Kidney glomerular epithelial cell (primary cell): ENCODE data around the gene CHCHD6.
A peak's percentile ranks its signal among the peaks of the same experiment; 100 is the strongest.
"Not testable (repeated sequence)": the region's sequence is repeated elsewhere in the genome, so short reads cannot be mapped to it uniquely, and the experiment has no call there.

Experiments used
- DNase-seq: peaks from one replicate; lab custom pipeline; 2025; lab: John Stamatoyannopoulos, UW

Gene CHCHD6

DNA sequence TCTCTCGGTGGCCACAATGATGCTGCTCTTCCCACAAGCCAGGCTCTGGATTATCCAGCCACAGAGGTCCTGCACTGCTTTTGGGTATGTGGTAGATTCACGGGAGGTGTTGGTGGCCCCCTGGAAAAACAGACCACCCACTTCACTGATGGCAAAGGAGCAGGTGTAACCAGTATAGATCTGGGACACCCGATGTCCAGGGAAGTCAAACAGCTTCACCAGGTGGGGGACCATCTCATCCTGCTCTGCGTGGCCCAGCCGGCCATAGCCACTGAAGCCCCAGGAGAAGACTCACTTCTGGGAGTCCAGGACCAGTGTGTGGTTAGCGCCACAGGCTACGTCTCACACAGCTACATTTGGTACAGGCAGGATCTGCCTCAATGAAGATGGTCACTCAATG, 62.6 kb downstream of the CHCHD6 start:
- DNase-seq: no peak

DNA sequence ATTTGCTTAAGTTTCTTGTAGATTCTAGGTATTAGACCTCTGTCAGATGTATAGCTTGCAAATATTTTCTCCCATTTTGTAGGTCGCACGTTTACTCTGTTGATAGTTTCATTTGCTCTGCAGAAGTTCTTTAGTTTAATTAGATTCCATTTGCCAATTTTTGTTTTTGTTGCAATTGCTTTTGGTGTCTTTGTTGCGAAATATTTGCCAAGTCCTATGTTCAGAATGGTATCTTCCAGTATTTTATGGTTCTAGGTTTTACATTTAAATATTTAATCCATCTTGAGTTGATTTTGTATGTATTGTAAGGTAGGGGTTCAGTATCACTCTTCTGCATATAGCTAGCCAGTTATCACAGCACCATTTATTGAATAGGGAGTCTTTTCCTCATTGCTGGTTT, 64.9 kb downstream of the CHCHD6 start:
- DNase-seq: no peak

DNA sequence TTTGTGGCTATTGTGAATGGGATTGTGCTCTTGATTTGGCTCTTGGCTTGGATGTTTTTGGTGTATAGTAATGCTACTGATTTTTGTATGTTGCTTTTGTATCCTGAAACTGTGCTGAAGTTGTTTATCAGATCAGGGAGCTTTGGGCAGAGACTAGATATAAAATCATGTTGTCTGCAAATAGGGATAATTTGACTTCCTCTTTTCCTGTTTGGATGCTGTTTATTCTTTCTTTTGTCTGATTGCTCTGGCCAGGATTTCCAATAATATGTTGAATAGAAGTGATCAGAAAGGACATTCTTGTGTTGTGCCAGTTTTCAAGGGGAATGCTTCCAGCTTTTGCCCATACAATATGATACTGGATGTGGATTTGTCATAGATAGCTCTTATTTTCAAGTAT, 66.1 kb downstream of the CHCHD6 start:
- DNase-seq: no peak

DNA sequence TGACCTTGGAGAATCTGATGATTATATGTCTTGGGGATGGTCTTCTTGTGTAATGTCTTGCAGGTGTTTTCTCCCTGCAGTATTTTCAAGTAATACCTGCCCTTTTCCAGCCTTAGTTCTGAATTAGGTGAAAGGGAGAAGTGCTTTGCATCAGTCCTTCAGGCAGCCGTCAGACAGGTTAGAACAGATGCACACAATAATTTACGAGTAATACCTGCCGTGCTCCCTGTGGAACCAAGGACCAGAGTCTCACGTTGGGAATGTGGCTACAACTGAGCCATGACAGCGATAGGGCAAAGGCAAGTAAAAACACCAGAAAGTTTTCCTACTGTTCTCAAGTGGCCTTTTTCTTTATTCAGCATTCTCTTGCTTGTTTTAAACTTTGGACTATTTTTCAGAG, 69.1 kb downstream of the CHCHD6 start:
- no peak for DNase-seq

DNA sequence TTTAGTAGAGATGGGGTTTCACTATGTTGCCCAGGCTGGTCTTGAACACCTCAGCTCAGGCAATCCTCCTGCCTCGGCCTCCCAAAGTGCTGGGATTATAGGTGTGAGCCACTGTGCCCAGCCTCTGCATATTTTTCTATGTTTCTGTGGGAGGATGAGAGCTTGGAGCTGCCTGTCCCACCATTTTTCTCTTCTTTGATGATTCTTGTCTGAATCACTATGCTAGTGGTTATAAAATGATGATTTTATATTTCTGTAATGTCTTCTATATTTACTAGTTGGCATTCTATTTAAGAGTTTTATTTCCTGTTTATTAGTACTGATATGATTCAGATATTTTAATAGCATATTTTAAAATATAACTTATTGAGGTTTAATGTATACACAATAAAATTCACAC, 69.7 kb downstream of the CHCHD6 start:
- DNase-seq: no peak

DNA sequence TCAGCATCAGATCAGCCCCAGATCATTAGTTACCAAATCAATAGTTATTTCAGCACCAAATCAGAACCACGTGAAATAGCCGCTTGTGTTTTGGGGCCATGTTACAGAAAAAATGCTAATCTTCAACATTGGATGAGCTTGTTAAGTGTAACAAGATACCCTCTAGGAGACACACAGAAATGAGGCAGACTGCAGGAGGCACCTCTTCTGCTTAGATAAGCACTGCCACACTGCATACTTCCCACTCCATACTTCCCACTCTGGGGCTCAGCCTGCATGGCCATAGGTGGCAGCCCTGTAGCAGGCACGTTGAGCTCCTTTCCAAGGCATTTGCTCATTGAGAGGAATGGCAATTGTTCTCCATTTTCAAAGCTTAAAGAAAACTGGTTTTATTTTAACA, 73.3 kb downstream of the CHCHD6 start:
- no peak for DNase-seq

DNA sequence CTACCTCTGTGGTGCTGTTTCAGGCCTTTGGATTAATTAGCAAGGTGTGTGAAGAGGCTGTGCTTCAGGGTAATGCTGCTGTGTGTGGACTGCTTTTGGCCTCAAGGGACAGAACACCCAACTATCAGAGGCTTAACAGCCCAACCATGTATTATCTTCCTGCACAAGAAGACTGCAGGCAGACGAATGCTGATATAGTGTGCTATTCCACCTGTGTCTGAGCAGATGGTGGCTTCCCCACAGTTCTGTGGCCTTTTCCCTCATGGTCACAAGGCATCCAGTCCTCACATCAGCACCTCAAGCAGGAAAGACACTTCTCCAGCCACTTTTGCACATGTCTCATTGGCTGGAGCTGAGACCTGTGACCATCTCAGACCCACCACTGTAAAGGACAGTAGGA, 76.6 kb downstream of the CHCHD6 start:
- DNase-seq: no peak

DNA sequence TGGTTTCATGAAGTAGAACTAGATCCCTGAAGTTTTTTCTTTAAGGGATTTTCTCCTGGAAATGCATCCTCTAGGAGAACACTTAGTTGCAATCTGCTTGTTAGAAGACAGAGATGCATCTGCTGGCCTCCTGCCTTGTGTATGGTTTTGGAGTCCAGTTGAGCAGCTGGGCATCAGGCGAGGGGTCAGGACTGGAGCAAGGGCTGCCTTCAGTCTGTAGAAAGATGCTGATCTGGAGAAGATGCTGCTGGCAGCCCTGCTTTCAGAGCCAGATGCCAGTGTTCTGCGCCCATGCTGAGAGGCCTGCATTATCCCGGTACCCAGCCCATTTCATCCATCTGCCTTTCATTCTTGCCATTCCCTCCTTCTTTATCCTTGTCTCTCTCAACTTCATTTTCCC, 77.4 kb downstream of the CHCHD6 start:
- DNase-seq: no peak

DNA sequence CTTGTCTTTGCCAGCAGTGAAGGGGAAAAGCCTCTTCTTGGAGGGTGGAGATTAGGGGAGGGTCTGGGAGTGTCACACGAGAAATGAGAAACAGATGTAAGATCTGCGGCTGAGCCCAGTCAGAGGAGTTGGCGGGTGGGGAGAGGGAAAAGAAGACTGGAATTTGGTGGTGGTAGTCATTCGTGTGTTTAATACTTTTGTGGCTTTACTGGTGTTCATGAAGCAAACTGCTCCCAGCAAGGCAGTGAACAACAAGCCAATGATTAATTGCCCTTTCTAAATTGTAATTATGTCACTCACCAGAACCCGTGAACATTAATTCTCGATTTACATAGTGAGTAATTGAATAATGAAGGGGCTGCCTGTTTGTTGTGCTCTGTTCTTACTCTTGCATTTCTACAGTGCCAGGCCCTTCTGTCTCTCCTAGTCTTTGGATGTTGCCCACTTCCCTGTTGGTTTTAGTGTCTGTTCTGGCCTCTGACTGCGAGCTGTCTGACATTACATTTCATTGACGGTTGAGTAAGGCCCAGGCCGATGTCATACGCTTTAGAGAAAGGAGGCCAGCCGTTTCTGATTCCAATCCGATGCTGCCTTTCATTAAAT, 78.0 kb downstream of the CHCHD6 start:
- peak; percentile 52 for DNase-seq

DNA sequence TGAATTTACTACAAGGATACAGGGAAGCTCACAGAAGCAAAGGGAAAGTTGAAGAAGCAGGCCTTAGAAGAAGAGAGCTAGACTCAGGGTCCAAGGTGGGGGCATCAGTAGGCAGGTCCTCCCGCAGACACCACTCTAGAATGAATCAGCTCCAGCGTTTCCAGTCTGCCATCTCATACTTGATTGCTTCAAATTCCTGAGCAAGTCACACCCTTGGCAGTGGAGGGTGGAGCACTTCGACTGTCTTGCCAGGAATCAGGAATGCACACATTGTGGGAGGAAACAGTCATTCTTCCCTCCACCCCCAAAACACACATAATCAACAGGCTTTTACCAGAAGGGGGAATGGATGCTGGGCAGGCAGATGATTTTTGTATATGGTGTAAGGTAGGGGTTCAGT, 78.5 kb downstream of the CHCHD6 start:
- peak; percentile 85 for DNase-seq

DNA sequence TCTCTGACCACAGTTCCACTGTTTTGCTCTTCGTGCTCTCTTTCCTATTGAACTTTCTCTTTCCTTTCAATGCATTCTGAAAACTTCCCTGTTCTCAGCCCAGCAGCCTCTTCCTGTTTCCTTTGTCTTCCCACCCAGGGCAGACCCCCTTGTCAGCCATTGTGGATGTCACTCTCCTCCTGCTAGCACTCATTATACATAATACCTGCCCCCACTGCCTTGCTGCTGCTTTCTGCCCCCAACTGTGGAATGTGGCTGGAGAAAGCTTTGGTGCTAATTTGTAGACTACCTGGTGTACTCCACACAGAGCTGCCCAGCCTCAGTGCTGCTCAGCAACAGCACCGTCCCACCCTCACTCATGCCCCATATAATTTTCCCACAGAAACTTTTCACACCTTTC, 80.2 kb downstream of the CHCHD6 start:
- DNase-seq: no peak

DNA sequence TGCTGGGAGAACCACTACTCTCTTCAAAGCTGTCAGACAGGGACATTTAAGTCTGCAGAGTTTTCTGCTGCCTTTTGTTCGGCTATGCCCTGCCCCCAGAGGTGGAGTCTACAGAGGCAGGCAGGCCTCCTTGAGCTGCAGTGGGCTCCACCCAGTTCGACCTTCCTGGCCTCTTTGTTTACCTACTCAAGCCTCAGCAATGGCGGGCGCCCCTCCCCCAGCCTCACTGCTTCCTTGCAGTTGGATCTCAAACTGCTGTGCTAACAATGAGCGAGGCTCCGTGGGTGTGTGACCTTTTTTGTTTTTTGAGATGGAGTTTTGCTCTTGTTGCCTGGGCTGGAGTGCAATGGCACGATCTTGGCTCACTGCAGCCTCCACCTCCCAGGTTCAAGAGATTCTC, 87.3 kb downstream of the CHCHD6 start:
- DNase-seq: not testable (repeated sequence)

DNA sequence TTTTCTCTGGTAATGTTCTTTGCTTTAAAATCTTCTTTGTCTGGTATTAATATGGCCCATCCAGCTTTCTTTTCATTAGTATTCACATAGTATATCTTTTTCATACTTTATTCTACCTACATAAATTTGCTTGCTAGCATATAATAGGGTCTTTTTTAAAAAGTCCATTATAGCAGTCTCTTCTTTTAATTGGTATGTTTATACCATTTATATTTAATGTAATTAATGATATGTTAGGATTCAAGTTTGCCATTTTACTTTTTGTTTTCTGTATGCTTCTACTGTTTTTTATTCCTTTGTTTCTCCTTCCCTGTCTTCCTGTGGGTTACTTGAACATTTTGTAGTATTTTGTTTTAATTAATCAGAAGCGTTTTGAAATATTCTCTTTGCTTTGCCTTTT, 89.0 kb downstream of the CHCHD6 start:
- no peak for DNase-seq

DNA sequence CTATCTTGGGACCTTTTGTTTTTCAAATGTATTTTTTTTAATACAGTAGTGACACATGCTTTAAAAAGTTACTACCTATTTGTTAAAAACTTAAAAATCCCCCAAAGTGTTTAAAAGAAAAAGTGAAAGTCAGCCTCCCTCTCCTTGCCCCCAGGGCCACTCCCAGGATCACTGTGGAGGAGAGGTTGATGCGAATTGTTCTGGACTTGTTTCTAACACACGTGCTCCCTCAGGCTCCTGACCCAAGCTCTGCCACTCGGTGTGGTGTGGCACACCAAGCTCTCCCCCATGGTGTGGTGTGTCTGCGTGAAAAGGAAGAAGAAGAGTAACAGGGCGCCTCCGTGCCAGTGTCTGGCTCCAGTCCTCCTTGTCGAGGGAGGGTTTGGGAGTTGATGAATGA, 93.5 kb downstream of the CHCHD6 start:
- DNase-seq: no peak

DNA sequence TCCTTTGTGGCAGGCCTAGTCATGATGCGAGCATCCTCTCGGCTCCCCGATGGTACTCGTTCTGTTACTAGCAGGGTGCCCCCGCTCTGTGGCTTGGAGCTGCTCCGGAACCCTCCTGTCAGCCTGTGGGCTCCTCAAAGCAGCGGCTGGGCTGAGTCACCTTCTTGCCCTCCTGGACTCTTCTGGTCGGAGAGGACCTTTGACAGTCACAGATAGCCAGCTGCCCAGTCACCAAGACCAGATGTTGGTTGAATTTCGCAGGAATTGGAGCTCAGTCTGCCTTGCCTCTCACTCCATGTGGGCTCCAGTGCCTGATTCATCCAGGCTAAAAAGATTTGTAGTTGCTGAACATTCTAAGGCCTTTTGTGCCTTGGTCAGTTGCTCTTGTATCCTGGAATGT, 94.5 kb downstream of the CHCHD6 start:
- DNase-seq: no peak

DNA sequence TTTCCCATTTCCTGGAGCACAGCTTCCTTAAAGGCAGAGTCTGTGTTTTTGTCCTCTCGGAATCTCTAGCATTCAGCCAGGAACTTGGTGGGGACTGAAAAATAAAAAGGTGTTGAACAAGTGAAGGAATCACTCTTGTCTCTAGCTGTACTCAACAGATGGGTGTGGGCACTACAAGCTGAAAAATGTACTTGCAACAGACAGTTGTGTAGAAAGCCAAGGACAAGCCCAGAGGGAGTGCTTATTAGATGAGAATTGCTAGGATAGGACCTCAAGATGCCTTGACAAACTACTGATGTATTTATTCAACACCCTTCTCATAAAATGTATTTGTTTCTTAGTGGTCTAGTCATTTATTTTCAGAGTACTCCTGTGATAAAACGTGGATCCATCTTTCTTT, 95.1 kb downstream of the CHCHD6 start:
- DNase-seq: no peak

DNA sequence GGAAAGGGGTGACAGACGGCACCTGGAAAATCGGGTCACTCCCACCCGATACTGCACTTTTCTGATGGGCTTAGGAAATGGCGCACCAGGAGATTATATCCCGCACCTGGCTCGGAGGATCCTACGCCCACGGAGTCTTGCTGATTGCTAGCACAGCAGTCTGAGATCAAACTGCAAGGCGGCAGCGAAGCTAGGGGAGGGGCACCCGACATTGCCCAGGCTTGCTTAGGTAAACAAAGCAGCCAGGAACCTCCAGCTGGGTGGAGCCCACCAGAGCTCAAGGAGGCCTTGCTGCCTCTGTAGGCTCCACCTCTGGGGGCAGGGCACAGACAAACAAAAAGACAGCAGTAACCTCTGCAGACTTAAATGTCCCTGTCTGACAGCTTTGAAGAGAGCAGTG, 97.3 kb downstream of the CHCHD6 start:
- DNase-seq: not testable (repeated sequence)

DNA sequence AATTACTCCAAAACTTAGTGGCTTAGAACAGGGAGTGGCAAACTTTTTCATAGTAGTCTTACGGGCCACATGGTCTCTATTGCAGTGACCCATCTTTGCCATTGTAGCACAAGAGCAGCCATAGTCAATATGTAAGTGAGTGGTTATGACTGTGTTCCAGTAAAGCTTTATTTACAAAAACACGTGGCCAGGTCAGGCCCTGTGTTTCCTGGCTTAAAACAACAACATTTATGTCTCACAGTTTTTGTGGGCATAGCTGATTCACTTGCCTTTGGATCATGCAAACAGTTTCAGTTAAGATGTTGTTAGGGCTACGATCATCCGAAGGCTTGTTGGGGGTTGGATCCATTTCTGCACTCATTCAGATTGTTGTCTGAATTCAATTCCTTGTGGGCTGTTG, 103.8 kb downstream of the CHCHD6 start:
- no peak for DNase-seq

DNA sequence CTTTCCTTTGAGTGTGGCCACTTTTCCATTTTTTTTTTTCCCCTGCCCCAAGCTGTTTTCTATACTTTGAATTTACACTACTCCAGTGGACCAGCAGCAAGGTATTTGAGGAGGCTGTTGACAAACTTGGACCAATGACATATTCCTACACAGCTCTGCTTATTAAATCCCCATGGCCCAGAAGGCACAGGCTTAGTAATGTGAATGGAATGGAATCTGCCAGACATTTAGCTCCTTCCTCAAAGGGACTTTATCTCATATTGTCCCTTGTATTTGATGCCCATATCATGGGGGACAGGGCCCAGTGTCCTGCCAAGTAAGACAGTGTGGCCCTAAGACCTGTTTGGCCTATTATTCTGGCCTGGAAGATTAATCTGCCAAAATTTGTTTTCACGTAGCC, 107.5 kb downstream of the CHCHD6 start:
- no peak for DNase-seq

DNA sequence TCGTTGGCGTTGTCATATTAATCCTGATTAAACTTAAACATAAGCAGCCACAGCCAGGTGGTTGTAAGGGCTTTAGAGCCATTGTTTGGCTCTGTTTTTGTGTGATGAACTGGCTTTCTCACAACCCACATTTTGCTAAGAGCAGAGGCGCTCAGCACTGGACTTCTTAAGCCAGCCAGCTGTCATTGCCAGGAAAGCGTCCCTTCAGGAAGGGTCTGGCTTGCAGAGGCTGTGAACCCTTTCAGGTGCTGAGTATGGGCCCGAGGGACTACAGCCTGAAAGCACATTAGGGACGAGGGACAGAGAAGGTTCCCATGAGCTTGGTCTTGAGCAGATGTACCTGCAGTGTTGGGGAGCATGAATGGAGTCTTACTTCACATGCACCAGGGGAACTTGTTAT, 112.3 kb downstream of the CHCHD6 start:
- no peak for DNase-seq

DNA sequence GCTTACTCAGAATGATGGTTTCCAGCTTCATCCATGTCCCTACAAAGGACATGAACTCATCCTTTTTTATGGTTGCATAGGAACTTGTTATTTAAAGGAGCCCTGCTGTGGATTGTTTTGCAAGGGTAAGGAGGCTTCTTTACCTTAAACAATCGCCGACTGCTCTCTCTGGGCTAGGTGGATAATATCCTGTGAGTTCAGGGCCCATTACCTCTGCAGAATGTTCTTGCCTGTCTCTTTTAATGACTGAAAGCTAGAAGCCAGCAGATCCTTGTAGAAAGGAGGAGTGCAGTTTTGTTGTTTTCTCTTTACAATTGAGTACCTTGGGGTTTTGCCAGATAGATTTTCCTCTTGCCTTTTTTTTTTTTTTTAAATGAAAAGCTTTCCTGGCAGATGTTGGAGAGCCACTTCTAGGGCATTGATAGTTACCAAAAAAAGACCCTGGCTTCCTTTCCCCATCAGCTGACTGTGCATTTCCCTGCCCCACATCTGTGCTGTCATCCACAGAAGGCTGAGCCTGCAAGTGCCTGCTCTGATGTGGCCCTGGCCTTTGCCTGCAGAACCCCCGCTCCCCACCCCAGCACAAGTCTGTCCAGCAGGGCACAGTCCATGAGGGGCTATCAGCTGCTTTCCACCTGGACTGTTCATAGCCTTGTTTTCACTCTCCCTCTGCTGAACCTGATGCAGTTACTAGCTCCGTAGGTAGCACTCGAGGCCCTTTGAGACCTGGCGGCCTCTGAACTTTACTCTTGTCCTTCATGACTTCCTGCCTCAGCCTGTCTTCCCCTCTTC, 113.1 kb downstream of the CHCHD6 start:
- DNase-seq: peak; percentile 22

DNA sequence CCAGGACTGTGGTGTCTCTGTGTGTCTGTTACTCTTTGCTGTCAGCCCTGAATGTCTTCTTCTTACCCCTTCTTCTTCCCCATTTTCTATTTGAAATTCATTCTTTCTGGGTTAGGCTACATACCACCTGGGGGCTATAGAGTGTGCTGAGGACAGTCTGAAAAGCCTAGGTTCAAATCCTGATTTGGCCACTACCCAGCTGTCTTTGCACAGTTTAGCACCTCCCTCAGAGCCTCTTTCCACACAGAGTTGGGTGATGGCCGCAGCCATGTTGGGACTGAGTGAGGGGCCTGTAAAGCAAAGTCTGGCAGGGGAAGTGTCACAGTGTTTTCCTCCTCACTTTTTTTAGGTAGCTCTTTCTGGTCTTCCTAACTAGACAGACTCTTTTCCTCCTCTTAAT, 113.7 kb downstream of the CHCHD6 start:
- no peak for DNase-seq

DNA sequence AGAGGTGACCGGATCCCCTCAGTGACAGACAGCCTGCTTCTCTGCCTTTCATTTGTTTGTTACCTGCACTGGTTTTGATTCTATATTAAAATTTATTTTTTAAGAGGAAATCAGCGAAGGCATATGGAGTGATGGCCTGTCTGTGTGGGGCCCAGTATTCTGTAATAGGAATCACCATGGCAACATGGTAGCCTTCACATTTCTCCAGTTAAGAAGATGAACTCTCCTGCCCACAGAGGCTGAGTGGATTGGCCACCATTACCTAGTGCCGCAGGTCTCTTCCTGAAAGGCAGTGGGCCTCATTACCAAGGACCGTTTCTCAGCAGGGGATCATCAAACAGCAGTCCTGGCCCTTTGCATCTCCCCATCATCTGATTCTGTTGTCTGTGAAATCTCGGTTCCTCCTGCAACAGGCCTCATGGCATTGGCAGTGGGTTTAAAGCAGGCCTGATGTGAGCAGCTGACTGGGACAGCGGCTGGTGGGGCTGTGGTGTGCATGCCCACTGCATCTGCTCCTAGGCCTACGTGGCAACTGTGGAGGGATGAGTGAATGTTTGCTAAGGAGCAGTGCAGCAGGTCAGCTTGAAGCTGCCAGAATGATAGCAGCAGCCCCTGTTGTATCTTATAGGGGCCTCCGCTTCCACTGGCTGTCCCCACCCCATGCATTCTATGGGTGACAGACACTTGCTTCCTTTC, 114.5 kb downstream of the CHCHD6 start:
- no peak for DNase-seq
